ENCODE results near the gene DPH3. TPM values are rescaled to one million over a fixed set of nuclear protein-coding genes. Genes with fewer than 3 reads are reported as not detected.

DPH3 gene
- total RNA-seq, 1 donor from 2014 or later, result 15.0 TPM

DNA sequence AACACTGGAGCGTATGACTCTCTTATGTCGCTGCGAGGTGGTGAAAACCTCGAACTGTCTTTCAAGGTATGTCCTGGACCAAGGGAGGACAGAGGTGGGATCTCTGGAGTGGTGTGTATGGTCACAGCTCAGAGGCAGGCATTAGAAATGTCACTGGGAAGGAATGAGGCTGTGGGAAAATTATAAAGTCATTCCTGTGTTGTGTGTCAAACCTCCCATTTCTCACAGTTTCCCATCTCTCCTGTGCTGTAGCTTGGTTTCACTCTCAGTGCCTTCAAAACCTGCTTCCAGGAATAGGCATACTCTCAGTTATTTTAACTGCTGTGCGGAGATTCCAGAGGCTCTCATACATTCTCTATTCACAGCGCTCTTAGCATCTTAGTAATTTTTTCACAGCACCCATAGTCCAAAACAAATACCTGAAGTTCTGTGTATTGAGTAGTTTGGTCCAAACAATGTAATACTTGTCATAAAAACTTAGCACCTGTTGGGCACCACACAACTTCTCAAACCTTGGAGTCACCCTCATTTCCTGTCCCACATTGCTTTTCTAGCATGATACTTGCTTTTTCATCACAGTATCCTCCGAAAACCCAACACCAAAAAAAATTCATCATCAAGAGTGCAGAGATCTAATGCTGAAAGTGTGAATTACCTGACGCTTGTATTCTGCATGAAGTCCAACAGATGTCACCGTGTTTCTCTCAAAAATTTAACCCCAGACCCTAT is 53.4 kb downstream of the DPH3 start:
- peaks cover 2% of the 10 kb centered on the region for H3K27me3 ChIP-seq (ENCODE audit: control insufficient read depth, insufficient read depth, low read length)
- FAIRE-seq, result no peak

More for the DNA sequence above, 53.4 kb downstream of the DPH3 start:
- no peak for TF ChIP-seq CTCF (IDR thresholded peaks at IDR 0.05; ENCODE audit: insufficient read depth, low read length, severe bottlenecking)
- DNase-seq (ENCODE audit: low read depth), result no peak
- Histone ChIP-seq H3K4me3 (ENCODE audit: low read depth, low read length) (no peak overlapping the region), H3K36me3 (ENCODE audit: control insufficient read depth, insufficient read depth, low read length) (no peaks in the 10 kb centered on the region)

Other genes with a start within 250 kb of the DPH3 start
- gene GALNT15, start 90.3 kb downstream of the DPH3 start, total RNA-seq, result 0.53 TPM in 1 of 2 replicates, not detected in the other
- gene OXNAD1, start 269 bp upstream of the DPH3 start, total RNA-seq, result 17.6 and 18.6 TPM in 2 replicates
- 8.4 and 9.2 TPM in 2 replicates for gene RFTN1, start 248.8 kb upstream of the DPH3 start, total RNA-seq

Data from bronchial epithelial cell (primary cell).